HG03108 (cell line): Measurements from ENCODE around the gene CAMLG.
A peak's percentile ranks its signal among the peaks of the same experiment; 100 is the strongest.
"Not testable (repeated sequence)": the region's sequence is repeated elsewhere in the genome, so short reads cannot be mapped to it uniquely, and the experiment has no call there.

Source experiments
- ATAC-seq: cut with Tn5 transposase; IDR thresholded peaks from one replicate; pipeline ENCODE4 v1.9.1; 2021; ENCODE audit warnings: moderate library complexity; ENCODE audit not compliant: unreplicated experiment

CAMLG gene

GRCh38 chr5:134738133-134738962, at the start of gene CAMLG:
TSS of gene CAMLG (plus strand) at chr5:134738548. CDS start at chr5:134738621, 73 bp downstream.
- peak; percentile 97 for ATAC-seq

GRCh38 chr5:134690144-134690543, 48.2 kb upstream of the CAMLG start:
- not testable (repeated sequence) for ATAC-seq

DNA sequence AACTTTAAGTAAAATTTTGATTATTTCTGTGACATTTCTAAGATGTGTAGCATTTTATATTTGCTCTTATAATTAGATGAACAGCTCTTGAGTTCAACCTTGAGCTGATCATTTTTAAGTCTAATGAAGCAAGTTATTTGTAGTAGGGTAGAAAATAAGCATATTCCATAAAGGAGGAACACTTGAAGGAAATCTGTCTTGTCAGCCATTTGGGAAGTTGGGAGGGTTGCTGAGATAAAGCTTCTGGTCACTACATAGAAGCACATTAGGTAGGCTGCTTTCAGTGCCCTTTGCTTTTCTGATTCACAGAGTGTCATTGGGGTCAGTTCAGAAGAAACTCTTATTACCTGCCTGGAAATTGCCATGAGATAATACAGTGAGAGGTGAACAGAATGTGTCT, 45.6 kb upstream of the CAMLG start:
- ATAC-seq, result no peak

- ATAC-seq, result no peak
Measured at GRCh38 chr5:134708301-134708700, 30.0 kb upstream of the CAMLG start.

GRCh38 chr5:134714120-134714519, 24.2 kb upstream of the CAMLG start:
- ATAC-seq, result no peak

DNA sequence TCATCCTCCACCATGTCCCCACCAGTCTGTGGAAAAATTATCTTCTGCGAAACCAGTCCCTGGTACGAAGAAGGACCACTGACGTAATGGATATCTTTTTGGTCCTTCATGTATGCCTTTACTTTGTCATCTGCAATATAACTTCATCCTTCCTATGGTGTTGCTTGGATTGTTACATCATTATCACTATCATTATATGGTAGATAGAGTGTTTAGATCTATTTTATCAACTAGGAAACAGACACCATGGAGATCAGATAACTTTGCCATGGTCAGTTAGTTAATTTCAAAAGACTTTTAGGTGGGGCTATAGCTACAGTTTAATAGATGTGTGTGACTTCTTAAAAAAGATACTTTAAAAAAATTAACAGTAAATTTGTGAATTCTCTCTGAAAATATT, 23.8 kb upstream of the CAMLG start:
- no peak for ATAC-seq

DNA sequence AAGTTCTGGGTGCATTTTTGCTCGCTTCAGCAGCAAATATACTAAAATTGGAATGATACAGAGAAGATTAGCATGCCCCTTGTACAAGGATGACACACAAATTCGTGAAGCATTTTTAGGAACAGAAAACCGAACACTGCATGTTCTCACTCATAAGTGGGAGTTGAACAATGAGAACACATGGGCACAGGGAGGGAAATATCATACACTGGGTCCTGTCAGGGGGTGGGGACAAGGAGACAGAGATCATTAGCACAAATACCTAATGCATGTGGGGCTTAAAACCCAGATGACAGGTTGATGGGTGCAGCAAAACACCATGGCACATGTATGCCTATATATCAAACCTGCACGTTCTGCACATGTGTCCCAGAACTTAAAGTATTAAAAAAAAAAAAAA, 22.9 kb upstream of the CAMLG start:
- ATAC-seq, result not testable (repeated sequence)

GRCh38 chr5:134724872-134725271, 13.5 kb upstream of the CAMLG start:
- ATAC-seq, result no peak

DNA sequence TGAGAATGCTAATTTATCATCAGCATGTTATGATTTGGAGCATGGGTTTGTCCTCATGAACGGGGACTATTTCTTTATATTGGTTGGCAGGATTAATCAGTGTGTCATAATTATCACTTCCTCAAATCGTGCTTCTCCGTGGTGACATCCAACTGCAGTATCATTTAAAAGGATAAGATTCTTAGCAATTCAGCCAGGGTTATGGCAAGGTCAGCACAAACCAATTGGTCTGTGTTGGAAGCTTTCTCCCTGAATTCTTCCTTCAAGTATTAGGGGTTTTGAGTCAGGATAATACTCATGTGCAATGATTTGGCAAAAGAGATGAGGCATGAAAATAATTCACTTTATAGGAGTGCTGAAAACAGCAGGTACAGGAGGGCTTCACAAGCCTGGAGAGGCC, 5.5 kb upstream of the CAMLG start:
- ATAC-seq, result no peak

GRCh38 chr5:134735243-134735642, 3.1 kb upstream of the CAMLG start:
- no peak for ATAC-seq

DNA sequence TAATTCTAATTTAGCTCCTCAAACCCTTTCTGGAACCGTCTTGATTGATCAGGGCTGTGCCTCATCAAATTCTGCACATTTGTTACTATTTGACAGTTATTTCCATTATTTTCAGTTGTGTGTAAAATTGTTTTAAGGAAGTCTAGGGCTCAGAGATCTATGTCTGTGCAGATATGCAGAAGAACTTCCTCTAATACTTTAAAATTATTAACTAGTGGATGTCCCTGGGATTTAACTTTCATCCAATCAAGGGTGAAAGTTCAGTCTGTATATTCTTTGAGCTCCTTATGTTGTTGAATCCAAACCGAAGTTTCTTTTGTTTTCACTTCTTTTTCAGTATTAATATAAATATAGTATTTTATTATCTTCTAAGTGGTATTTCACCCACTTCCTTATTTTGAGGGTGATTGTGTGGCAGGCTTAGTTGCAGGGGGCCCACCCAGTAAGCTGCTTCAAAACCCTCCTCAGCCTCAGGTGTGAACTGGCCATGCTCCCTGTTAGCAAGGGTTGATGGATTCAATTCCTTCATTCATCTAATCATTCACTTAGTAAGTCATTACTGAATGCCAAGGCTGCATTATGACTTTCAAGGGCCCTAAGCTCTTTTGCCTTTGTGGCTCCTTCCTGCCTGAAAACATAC, 2.1 kb upstream of the CAMLG start:
- ATAC-seq, result no peak

DNA sequence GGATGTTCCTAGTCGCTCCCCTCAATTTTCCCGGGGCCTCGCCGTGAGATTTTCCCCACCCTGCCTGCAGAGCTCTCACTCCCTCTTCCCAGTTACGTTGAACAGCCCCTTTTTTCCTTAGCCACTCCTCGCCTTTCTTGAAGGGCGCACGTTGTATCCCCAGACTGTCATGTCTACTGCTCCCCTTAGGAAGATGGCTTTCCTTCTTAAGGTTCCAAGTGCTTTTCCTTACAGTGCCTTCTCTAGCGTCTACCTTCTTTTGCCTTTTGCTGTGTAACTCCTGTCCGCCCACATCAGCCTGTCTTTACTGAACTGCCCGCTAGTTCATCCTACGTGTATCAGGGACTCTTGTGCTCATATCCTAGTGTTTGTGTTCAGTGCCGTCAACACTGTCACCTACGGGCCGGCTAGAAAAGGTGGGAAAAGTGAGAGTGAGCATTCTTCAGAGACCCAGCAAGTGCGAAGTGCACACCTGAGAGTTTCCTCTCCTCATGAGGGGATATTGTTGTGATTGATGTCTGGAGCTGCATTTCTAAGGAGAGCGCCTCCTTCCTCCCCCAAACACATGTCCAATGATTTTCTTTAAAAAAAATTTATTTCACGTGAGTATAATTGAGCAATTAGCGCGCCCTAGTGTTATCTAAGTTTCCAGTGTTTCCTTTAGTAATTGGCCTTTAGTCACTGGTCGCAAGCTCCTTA, 764 bp downstream of the CAMLG start:
- no peak for ATAC-seq

- no peak for ATAC-seq
Measured at GRCh38 chr5:134741052-134741451, 2.7 kb downstream of the CAMLG start.

DNA sequence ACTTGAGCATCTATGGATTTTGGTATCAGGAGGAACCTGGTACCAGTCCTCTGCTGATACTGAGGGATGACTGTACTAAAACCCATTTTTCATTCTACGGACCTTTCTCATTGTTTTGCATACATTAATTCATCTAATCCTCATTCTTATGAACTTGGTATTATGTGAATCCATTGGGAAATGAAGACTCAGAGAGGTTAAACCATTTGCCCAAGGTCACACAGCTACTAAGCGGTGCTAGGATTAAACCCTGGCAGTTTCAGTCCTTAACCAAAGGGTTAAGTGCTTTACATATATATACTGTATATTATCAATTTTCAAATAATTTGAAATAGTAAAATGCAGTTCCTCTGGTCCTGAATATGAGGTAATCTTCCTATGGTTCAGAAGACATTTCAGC, 3.8 kb downstream of the CAMLG start:
- ATAC-seq, result no peak

- ATAC-seq, result no peak
Measured at GRCh38 chr5:134749415-134749814, 11.1 kb downstream of the CAMLG start.

GRCh38 chr5:134758176-134758503, 19.8 kb downstream of the CAMLG start:
- peak; percentile 15 for ATAC-seq

DNA sequence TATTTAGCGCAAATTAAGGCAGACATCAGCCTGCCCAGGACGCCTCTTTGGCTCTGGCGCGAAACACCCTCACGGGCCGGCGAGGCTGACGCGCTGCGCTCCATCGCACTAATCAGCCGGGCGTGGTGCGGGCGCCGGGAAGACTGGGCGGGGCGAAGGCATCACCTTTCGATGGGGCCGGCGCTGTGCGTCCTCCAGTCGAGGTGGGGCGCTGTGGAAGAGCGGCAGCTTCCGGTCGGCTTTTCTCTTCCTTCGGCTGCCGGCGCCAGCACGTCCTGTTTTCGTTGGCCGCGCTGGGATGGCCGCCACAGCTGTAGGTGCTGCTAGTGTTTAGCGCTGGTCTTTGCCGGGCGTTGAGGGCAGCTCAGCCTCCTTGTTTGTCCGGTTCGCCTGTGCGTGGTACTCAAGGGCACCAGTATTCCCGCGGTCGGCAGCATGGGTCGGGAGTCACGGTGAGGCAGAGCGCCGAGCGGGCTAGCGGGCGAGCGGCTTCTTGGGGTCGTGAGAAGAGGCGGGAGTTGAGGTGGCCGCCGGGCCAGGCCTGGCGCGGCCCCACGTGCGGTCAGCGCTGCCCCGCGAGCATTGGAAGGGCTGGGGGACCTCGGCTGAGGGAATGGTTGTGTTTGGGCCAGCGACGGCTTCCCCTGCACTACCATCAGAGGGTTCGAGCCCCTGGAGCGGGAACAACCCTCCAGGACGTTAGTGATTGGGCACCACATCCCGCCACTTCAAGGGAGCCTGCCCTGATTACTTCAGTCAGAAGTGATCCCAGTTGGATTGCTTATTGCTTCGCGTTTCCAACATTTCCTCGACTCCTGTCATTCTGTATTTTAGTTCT, 20.4 kb downstream of the CAMLG start, which contains the start of gene DDX46:
Gene DDX46 (plus strand): TSS at position 276 of the 838 bp plus-strand sequence. CDS start 160 bp downstream, at position 436.
- peak; percentile 97 for ATAC-seq

DNA sequence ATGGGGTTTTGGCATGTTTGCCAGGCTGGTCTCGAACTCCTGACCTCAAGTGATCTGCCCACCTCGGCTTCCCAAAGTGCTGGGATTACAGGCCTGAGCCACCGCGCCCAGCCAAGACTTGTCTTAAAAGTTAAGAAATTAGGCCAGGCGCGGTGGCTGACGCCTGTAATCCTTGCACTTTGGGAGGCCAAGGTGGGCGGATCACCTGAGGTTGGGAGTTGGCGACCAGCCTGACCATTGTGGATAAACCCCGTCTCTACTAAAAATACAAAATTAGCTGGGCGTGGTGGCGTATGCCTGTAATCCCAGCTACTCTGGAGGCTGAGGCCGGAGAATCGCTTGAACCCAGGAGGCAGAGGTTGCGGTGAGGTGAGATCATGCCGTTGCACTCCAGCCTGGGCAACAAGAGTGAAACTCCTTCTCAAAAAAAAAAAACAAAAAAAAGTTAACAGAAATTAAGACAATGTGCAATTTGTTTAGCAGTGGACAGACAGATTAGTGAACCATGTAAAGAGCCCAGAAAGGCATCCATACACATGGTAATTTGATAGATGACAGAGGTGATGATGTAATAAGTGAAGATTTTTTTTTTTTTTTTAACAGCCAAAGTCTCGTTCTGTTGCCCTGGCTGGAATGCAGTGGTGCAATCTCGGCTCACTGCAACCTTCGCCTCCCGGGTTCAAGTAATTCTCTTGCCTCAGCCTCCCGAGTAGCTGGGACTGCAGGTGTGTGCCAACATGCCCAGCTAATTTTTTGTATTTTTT, 29.4 kb downstream of the CAMLG start:
- ATAC-seq, result not testable (repeated sequence)

DNA sequence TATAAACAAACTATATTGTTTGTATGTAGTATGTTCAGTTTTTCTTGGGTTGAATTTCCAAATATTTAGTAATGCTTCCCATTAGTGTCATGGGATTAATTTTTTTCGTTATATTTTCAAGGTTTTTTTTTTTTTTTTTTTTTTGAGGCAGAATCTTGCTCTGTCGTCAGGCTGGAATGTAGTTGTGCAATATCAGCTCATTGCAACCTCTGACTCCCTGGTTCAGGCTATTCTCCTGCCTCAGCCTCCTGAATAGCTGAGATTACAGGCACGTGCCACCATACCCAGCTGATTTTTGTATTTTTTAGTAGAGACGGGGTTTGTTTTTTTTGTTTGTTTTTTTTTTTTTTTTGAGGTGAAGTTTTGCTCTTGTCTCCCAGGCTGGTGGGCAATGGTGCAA, 30.9 kb downstream of the CAMLG start:
- no peak for ATAC-seq

DNA sequence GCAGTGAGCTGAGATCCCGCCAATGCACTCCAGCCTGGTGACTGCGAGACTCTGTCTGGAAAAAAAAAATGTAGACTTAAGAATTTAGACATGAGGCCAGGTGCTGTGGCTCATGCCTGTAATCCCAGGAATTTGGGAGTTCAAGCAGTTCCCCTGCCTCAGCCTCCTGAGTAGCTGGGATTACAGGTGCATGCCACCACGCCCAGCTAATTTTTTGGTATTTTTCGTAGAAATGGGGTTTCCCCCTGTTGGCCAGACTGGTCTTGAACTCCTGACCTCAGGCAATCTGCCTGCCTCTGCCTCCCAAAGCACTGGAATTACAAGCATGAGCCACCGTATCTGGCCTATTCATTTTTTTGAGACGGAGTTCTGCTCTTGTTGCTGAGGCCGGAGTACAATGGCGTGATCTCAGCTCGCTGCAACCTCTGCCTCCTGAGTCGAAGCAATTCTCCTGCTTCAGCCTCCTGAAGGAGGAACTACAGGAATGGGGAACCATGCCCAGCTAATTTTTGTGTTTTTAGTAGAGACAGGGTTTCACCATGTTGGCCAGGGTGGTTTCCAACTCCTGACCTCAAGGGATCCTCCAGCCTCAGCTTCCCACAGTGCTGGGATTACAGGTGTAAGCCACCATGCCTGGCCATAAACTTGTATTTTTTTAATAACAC, 34.2 kb downstream of the CAMLG start:
- ATAC-seq, result no peak
